Right renal pelvis (tissue), 4 donors: ENCODE results near the gene RPL18. TPM values are rescaled to one million over a fixed set of nuclear protein-coding genes. Genes with fewer than 3 reads are reported as not detected.
"Not testable (repeated sequence)": the region's sequence is repeated elsewhere in the genome, so short reads cannot be mapped to it uniquely, and the experiment has no call there.

ENCODE experiments used
- DNase-seq, 4 donors: peaks; one replicate each; pipeline ENCODE4 v3.0.0-alpha.2; 2013; ENCODE audit warnings: low read depth in 4 of 4, low spot score in 3 of 4, missing footprints in 1 of 4
- polyA plus RNA-seq, 4 donors: library from polyadenylated mRNA; unstranded; fragments of 120-200 nt; gene quantifications; one replicate each; pipeline ENCODE4 v1.2.1, GENCODE V29; 2013; ENCODE audit not compliant: insufficient read length in 4 of 4

RPL18 gene
- polyA plus RNA-seq, 4 donors = 1,054 to 1,482 (median 1,060) TPM

DNA sequence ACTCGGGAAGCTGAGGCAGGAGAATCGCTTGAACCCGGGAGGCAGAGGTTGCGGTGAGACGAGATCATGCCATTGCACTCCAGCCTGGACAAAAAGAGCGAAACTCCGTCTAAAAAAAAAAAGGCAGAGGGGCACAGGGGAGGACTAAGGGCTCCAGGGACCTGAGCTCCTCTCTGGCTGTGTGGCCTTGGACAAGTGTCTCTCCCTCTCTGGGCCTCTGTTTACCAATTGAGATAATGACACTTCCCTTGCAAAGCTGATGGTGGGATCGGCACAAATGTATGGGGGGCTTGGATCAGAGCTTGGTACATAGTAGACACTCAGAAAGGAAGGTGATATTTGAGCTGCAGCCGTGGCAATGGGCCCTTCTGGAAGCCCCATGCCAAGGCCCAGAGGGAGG is 23.8 kb downstream of the RPL18 start:
- DNase-seq = no peak

DNA sequence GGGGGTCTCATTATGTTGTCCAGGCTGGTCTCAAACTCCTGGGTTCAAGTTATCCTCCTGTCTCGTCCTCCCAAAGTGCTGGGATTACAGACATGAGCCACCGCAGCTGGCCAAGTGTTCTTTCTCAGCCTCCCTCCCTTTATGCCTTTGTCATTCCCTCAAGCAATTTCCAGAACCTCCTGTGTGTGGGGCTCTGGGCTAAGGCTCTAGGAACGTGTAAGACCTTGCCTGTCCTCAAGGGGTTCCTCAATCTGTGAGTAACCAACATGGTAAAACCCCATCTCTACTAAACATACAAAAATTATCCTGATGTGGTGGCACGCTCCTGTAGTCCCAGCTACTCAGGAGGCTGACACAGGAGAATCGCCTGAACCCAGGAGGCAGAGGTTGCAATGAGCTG is 28.0 kb downstream of the RPL18 start:
- DNase-seq = no peak

DNA sequence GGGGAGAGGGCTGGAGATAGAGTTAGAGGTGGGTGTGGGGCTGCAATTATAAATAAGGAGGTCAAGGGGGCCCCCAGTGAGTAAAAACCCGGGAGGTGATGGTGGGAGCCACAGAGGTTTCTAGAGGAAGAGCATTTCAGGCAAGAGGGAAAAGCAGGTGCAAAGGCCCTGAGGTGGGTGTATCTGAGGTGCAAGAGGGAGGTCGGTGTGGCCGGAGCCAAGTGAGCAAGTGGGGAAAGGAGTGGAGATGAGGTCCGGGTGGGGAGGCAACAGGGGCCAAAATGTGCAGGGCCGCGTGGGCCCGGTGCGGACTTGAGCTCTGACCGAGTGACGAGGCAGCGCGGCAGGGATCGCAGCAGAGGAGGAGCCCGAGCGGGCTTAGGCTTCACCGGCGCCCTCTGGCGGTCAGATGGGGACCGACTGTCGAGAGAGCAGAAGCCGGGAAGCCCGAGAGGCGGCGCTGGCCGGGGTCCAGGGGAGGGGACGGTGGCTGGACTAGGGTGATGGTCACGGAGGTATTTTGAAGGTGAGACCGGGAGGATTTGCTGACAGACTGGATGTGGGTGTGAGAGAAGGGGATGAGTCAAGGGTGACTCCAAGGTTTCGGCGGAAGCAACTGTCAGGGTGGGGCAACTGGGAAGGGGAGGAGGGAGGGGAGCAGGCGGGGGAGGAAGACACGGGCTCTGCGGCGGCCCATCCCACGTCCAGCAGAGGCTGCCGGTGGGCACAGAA is 30.1 kb downstream of the RPL18 start:
- peak; percentile 71 to 80 (median 78) for DNase-seq

DNA sequence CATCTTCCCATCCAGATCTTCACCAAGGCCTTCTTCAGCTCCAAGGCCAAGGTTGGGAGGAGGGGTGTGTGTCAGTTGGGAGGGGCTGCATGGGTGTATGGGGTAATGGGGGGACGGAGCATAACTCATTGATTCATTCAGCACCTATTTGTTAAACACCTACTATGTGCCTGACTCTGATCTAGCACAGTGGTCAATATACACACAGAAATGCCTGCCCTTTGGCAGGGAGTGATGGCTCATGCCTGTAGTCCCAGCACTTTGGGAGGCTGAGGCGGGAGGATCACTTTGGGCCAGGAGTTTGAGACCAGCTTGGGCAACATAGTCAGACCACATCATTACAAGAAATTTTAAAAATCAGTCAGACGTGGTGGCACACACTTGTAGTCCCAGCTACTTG is 31.6 kb downstream of the RPL18 start:
- no peak for DNase-seq

DNA sequence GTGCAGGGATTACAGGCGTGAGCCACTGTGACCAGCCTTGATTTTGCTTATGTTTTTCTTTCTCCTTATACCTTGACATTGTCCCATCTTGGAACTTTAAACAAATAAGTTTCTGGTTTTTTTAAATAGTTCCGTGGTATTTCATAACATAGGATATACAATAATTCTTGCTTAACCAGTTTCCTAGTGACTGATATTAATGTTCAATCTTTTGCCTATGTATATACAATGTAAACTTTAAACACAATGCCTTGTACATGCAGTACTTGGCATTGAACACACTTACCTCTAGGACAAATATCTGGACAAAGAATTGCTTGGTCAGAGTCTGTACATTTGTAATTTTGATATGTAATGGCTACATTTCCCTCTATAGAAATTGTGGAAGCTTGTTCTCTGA is 36.8 kb downstream of the RPL18 start:
- no peak for DNase-seq

DNA sequence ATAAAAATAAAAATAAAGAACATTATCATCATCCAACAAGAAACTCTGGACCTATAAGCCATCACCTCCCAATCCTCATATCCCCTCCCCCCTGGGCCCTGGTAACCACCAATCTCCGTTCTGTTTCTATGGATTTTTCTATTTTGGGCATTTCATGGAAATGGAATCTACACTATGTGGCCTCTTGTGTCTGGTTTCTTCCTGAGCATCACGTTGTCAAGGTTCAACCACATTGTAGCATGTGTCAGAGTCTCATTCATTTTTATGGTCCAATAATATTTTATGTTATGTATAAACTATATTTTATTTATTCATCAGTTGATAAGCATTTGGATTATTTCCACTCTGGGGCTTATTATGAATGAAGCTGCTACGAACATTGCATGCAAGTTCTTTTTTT is 40.1 kb downstream of the RPL18 start:
- DNase-seq = no peak

DNA sequence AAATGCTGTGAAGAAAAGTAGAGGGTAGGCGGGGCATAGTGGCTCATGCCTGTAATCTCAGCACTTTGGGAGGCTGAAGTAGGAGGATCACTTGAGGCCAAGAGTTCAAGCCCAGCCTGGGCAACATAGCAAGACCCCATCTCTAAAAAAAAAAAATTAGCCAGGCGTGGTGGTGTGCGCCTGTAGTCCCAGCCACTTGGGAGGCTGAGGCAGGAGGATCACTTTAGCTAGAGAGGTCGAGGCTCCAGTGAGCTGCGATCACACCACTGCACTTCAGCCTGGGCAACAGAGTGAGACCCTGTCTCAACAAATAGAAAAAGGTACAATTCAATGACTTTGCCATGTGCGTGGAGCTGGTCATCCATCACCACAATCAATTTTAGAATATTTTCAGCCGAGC is 41.1 kb downstream of the RPL18 start:
- DNase-seq = not testable (repeated sequence)

DNA sequence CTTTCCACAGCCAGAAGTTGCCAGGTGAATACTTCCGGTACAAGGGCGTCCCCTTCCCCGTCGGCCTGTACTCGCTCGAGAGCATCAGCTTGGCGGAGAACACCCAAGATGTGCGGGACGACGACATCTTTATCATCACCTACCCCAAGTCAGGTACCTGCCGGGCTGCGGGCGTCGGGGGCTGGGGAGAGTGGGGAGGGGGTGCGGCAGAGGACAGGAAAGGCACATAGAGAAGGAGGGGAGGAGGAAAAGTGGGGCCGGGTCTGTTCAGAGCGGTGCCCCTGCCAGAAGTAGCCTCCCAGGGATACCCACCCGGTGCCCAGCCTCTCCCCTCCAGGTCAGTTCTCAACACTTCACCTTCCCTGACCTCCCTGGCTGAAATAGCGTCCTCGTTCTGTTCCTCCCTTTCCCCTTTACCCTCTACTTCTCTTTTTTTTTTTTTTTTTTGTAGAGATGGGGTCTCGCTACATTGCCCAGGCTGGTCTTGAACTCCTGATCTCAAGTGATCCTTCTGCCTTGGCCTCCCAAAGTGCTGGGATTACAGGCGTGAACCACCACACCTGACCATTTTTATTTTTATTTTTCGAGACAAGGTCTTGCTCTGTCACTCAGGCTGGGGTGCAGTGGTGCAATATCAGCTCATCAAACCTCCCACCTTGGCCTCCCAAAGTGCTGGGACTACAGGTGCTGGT is 42.9 kb downstream of the RPL18 start:
- DNase-seq = no peak

DNA sequence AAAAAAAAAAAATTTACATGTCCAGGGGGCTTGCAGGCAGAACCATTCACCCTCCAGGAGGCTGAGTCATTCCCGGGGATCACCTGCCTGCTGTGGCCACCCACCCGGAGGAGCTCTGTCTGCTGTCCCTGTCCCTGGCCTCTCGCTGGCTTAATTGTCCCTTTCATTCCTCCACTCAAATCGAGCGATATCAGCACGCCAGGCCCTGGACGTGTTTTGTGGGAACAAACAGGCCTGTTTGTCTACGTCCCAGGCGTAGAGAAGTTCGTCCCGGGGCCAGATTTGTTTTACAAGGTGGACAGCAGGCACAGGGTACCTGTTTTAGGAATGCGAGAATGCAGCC is 45.8 kb downstream of the RPL18 start:
- DNase-seq = no peak

DNA sequence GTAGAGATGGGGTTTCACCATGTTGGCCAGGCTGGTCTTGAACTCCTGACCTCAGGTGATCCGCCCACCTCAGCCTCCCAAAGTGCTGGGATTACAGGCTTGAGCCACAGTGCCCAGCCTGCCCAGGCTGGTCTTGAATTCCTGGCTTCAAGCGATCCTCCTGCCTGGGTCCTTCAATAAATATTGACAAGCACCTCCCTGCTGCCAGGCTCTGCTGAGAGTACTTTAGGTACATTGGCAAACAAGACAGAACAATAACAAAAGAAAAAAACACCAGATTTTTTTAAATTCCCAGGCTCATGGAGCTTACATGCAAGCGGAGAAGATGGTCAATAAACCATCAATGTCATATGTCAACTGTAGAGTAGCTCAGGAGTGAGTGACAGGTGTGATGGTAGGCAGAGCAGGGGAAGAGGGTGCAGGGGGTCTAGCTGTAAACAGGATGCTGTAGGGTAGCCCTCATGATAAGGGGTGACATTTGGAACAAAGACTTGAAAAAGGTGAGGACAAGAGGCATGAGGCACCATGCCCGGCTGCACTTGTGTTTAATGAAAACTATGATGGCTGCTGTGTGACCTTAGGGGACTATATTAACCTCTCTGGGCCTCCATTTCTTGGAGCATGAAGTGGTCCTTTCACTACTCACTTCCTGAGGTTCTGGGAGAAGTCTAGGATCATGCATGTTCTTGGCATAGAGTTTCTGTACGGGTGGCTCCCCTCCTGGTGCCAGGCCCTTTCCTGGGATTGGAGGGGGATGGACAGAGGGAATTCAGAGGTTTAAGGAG is 47.4 kb downstream of the RPL18 start:
- no peak for DNase-seq

DNA sequence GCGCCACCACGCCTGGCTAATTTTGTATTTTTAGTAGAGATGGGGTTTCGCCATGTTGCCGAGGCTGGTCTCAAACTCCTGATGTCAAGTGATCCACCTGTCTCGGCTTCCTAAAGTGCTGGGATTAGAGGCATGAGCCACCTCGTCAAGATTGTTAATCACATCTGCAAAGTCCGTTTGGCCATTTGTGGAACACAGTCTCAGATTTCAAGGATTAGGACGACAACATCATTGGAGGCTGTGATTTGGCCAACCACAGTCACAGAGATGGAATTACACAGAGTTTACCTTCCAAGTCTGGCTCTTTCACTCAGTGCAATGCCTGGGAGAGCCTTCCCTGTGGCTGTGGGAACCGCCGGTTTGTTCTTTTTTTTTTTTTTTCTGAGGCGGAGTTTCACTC is 49.2 kb downstream of the RPL18 start:
- DNase-seq = no peak

DNA sequence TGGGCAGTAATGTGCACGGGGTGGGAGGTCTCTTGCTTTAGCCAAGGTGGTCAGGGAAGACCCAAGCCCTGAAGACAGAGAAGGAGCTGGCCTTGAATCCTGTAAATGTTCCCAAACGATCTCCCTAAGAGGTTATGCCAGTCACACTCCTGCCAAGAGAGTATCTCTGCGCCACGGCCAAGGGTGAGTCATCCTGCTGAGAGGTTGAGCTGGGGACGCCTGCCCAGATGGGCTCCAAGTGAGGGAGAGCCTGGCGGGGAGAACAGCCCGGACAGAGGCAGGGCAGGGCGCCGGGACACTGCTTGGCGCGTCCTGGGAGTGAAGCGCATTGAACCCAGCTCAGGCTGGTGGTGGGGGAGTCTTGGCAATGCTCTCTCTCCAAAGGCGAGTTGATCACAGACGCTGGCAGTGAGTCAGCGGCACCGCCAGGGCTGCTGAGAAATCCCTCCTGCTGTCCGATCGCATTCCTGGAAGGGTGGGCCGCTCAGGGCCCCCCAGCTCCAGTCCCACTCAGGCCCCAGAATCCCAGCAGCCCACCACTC is 50.6 kb downstream of the RPL18 start:
- DNase-seq = no peak

Other genes with a start within 250 kb of the RPL18 start
- gene KDELR1, start 227.6 kb downstream of the RPL18 start, polyA plus RNA-seq = 100 to 1,000 TPM; 231 to 265 (median 243) TPM
- gene GRIN2D, start 225.5 kb downstream of the RPL18 start, polyA plus RNA-seq = under 1 TPM; 0.39 to 0.66 (median 0.54) TPM
- 10 to 100 TPM; 22.3 to 33.5 (median 25.9) TPM for gene GRWD1, start 173.2 kb downstream of the RPL18 start, polyA plus RNA-seq
- under 1 TPM; 0.60 to 0.77 (median 0.68) TPM for gene KCNJ14, start 163.6 kb downstream of the RPL18 start, polyA plus RNA-seq
- 10 to 100 TPM; 79.6 to 89.5 (median 84.3) TPM for gene CYTH2, start 149.8 kb downstream of the RPL18 start, polyA plus RNA-seq
- 1 to 10 TPM; 1.7 to 3.6 (median 2.4) TPM for gene LMTK3, start 107.3 kb downstream of the RPL18 start, polyA plus RNA-seq
- gene SULT2B1, start 67.0 kb downstream of the RPL18 start, polyA plus RNA-seq = under 1 TPM; 0.19 to 0.61 (median 0.38) TPM
- gene SPACA4, start 12.4 kb downstream of the RPL18 start, polyA plus RNA-seq = under 1 TPM in 1 of 4 donors, not detected in 3; 0.06 TPM
- 1 to 10 TPM in 3 of 4 donors, under 1 TPM in 1; 0.62 to 1.6 (median 1.1) TPM for gene FAM83E, start 4.1 kb downstream of the RPL18 start, polyA plus RNA-seq
- 10 to 100 TPM; 18.6 to 30.6 (median 21.0) TPM for gene SPHK2, start 328 bp upstream of the RPL18 start, polyA plus RNA-seq
- gene DBP, start 18.2 kb upstream of the RPL18 start, polyA plus RNA-seq = 10 to 100 TPM; 11.6 to 14.7 (median 13.2) TPM
- 10 to 100 TPM; 20.5 to 31.1 (median 24.5) TPM for gene CA11, start 27.0 kb upstream of the RPL18 start, polyA plus RNA-seq
- 1 to 10 TPM in 1 of 4 donors, under 1 TPM in 3; 0.53 to 1.6 (median 0.77) TPM for gene NTN5, start 53.8 kb upstream of the RPL18 start, polyA plus RNA-seq
- gene FUT2, start 76.8 kb upstream of the RPL18 start, polyA plus RNA-seq = 1 to 10 TPM; 1.8 to 3.4 (median 2.2) TPM
- gene MAMSTR, start 100.5 kb upstream of the RPL18 start, polyA plus RNA-seq = 1 to 10 TPM; 4.8 to 7.8 (median 6.5) TPM
- gene RASIP1, start 121.4 kb upstream of the RPL18 start, polyA plus RNA-seq = 10 to 100 TPM; 12.1 to 18.7 (median 13.5) TPM
- 1 to 10 TPM in 1 of 4 donors, under 1 TPM in 3; 0.36 to 1.0 (median 0.52) TPM for gene IZUMO1, start 127.7 kb upstream of the RPL18 start, polyA plus RNA-seq
- gene FUT1, start 133.5 kb upstream of the RPL18 start, polyA plus RNA-seq = 1 to 10 TPM; 3.1 to 3.7 (median 3.4) TPM
- not detected for gene FGF21, start 136.3 kb upstream of the RPL18 start, polyA plus RNA-seq
- gene BCAT2, start 191.9 kb upstream of the RPL18 start, polyA plus RNA-seq = 10 to 100 TPM; 34.5 to 46.3 (median 38.8) TPM
- gene HSD17B14, start 217.3 kb upstream of the RPL18 start, polyA plus RNA-seq = 10 to 100 TPM; 25.9 to 44.8 (median 33.1) TPM
- gene PLEKHA4, start 249.4 kb upstream of the RPL18 start, polyA plus RNA-seq = 10 to 100 TPM; 20.4 to 28.7 (median 21.8) TPM